ENCODE results near the gene GLI2. TPM values are rescaled to one million over a fixed set of nuclear protein-coding genes. Genes with fewer than 3 reads are reported as not detected.

The GLI2 gene
- total and polyA plus RNA-seq, 2 of the 8 experiments (the other 6 are each of a cell fraction or from before 2014, with no cell fraction given): 18.4 to 46.9 TPM

- Histone ChIP-seq H3K4me2 (ENCODE audit: insufficient read depth in 1 of 2, low read depth in 2 of 2, low read length in 2 of 2) (no peak overlapping the region), H3K14ac (ENCODE audit: insufficient read length) (no peak overlapping the region), H4K5ac (ENCODE audit: insufficient read length, low read depth, low read length) (no peak overlapping the region), H3K79me2 (ENCODE audit: control insufficient read depth in 1 of 2, insufficient read depth in 2 of 2, low read length in 2 of 2) (peaks cover 0 to 97% of the 10 kb centered on the region in 2 experiments), H3K36me3 (ENCODE audit: control insufficient read depth in 2 of 4, insufficient read depth in 4 of 4, low read length in 3 of 4) (peaks cover 0 to 5% (median 0%) of the 10 kb centered on the region in 4 experiments; a peak in 1 of 8 replicates), H2BK12ac (ENCODE audit: low read depth, low read length) (no peak overlapping the region), H3K56ac (replicated peaks; ENCODE audit: insufficient read length, low read depth, low read length) (no peak overlapping the region), H2BK20ac (ENCODE audit: low read length) (no peak overlapping the region), H3K4ac (replicated peaks; ENCODE audit: insufficient read length, low read depth, low read length) (no peak overlapping the region), H3K18ac (ENCODE audit: extremely low read depth, low read length) (no peak overlapping the region), H4K8ac (ENCODE audit: extremely low read depth, insufficient read depth, low read length) (no peak overlapping the region), H3K23me2 (ENCODE audit: low read depth, low read length) (peaks cover 2% of the 10 kb centered on the region), H2AFZ (ENCODE audit: low read length) (no peak overlapping the region), H3K9me3 (ENCODE audit: insufficient read depth in 2 of 2, low read depth in 1 of 2, low read length in 1 of 2) (no peaks in the 10 kb centered on the region), H2BK5ac (ENCODE audit: low read depth, low read length) (no peak overlapping the region), H3K79me1 (ENCODE audit: low read depth, low read length) (peaks cover 24% of the 10 kb centered on the region), H4K91ac (replicated peaks; ENCODE audit: insufficient read length, low read length) (no peak overlapping the region), H3K23ac (ENCODE audit: insufficient read length) (no peak overlapping the region), H3K4me3 (ENCODE audit: extremely low read depth in 1 of 4, insufficient read depth in 2 of 4, low read depth in 3 of 4, low read length in 4 of 4) (no peak overlapping the region), H3K27ac (ENCODE audit: low read depth, low read length) (no peak overlapping the region), H2BK15ac (ENCODE audit: low read length) (no peak overlapping the region), H2AK5ac (ENCODE audit: low read depth, low read length) (no peak overlapping the region), H3K27me3 (replicated peaks in 1 of 4; ENCODE audit: control insufficient read depth in 3 of 4, extremely low read depth in 1 of 4, insufficient read depth in 3 of 4, low read length in 3 of 4) (no peaks in the 10 kb centered on the region), H2BK120ac (replicated peaks; ENCODE audit: low read depth, low read length) (no peak overlapping the region), H3K4me1 (replicated peaks in 1 of 4; ENCODE audit: control insufficient read depth in 3 of 4, insufficient read depth in 4 of 4, low read length in 3 of 4) (peaks cover 8 to 19% (median 15%) of the 10 kb centered on the region in 4 experiments), H3K9ac (replicated peaks in 1 of 4; ENCODE audit: extremely low read depth in 1 of 4, low read depth in 3 of 4, low read length in 3 of 4) (no peak overlapping the region), H4K20me1 (replicated peaks in 1 of 2; ENCODE audit: control insufficient read depth in 1 of 2, insufficient read depth in 2 of 2, low read length in 2 of 2) (peaks cover 2 to 31% of the 10 kb centered on the region in 2 experiments)
- DNase-seq (ENCODE audit: low read depth in 1 of 2, low spot score in 2 of 2) (no peak), FAIRE-seq (no peak)
- POLR2A ChIA-PET (ENCODE audit: partially characterized antibody): interaction anchor here (2.1 kb wide), 1 partner anchor 10 kb away, joined by 9 read pairs; no protein-coding TSS in a partner anchor
- CTCF ChIA-PET (ENCODE audit: partially characterized antibody): no interaction called here
- 73% methylated on average over 1 of the region's 1 CpG; no CpG with 5 or more reads in 1 of the 2 experiments for WGBS, 2 experiments (ENCODE audit: extremely low coverage in 1 of 2, insufficient coverage in 1 of 2, insufficient read length in 1 of 2, insufficient replicate concordance in 2 of 2, low coverage in 1 of 2, low lambda C conversion rate in 2 of 2, missing lambda C conversion rate in 1 of 2)
- no peak for TF ChIP-seq RNF2 (IDR thresholded peaks at IDR 0.05; ENCODE audit: borderline replicate concordance, low read depth, low read length, missing control alignments, poor library complexity, severe bottlenecking)
- no peak for TF ChIP-seq POLR2AphosphoS5 (IDR thresholded peaks at IDR 0.05; ENCODE audit: low read depth, low read length)
- TF ChIP-seq TAF7 (optimal IDR thresholded peaks at IDR 0.05; ENCODE audit: borderline replicate concordance, low read depth, low read length): no peak
- no peak for TF ChIP-seq E2F6 (IDR thresholded peaks at IDR 0.05)
- TF ChIP-seq MAX (IDR thresholded peaks at IDR 0.05): no peak
- no peak for TF ChIP-seq ZNF274 (IDR thresholded peaks at IDR 0.05; ENCODE audit: borderline replicate concordance, extremely low read depth, low read length)
- no peak for TF ChIP-seq SUZ12 (IDR thresholded peaks at IDR 0.05; ENCODE audit: low read length)
- TF ChIP-seq GTF2F1 (IDR thresholded peaks at IDR 0.05; ENCODE audit: borderline replicate concordance, low read depth, low read length): no peak
- no peak for TF ChIP-seq ATF2 (IDR thresholded peaks at IDR 0.05; ENCODE audit: low read length)
- no peak for TF ChIP-seq SIX5 (IDR thresholded peaks at IDR 0.05; ENCODE audit: low read depth, low read length)
- no peak for TF ChIP-seq SP4 (IDR thresholded peaks at IDR 0.05; ENCODE audit: low read length)
These were observed 15.9 kb downstream of the GLI2 start for GRCh38 chr2:120751553-120751952.

Data from H1 (cell line).